ENCODE data around the gene TBC1D30.

- TF ChIP-seq CTCF (IDR thresholded peaks at IDR 0.05) (no peak), POLR2A (IDR thresholded peaks at IDR 0.05) (no peak)
Observed at GRCh38 chr12:64884728-64885127, 60.3 kb downstream of the TBC1D30 start.
